ENCODE results near the gene GADD45G.

Gene GADD45G

GRCh38 chr9:89640801-89641200, 36.0 kb downstream of the GADD45G start:
- H3K4me1 ChIP-seq (ENCODE audit: control insufficient read depth, insufficient read depth, low read length) = peaks cover 33% of the 10 kb centered on the region
- no peak overlapping the region for H3K27ac ChIP-seq (ENCODE audit: low read length)
- no peaks in the 10 kb centered on the region for H3K36me3 ChIP-seq (ENCODE audit: control insufficient read depth in 2 of 2, insufficient read depth in 2 of 2, low read length in 2 of 2)
- H3K27me3 ChIP-seq (ENCODE audit: control insufficient read depth in 1 of 2, insufficient read depth in 2 of 2, low read length in 2 of 2) = no peaks in the 10 kb centered on the region
- no peak overlapping the region for H3K9ac ChIP-seq (ENCODE audit: low read length in 2 of 2)
- H3K4me3 ChIP-seq (ENCODE audit: low read length in 2 of 2) = no peak overlapping the region
- no peaks in the 10 kb centered on the region for H3K9me3 ChIP-seq (ENCODE audit: control insufficient read depth in 2 of 2, low read length in 2 of 2)

GRCh38 chr9:89641980-89642379, 37.2 kb downstream of the GADD45G start:
- no peaks in the 10 kb centered on the region for H3K27me3 ChIP-seq (ENCODE audit: control insufficient read depth in 1 of 2, insufficient read depth in 2 of 2, low read length in 2 of 2)
- no peak overlapping the region for H3K4me3 ChIP-seq (ENCODE audit: low read length in 2 of 2)
- H3K9ac ChIP-seq (ENCODE audit: low read length in 2 of 2) = no peak overlapping the region

GRCh38 chr9:89642789-89643188, 38.0 kb downstream of the GADD45G start:
- no peaks in the 10 kb centered on the region for H3K27me3 ChIP-seq (ENCODE audit: control insufficient read depth in 1 of 2, insufficient read depth in 2 of 2, low read length in 2 of 2)
- no peaks in the 10 kb centered on the region for H3K36me3 ChIP-seq (ENCODE audit: control insufficient read depth in 2 of 2, insufficient read depth in 2 of 2, low read length in 2 of 2)
- H3K27ac ChIP-seq (ENCODE audit: low read length) = no peak overlapping the region
- no peak overlapping the region for H3K4me3 ChIP-seq (ENCODE audit: low read length in 2 of 2)
- no peak overlapping the region for H3K9ac ChIP-seq (ENCODE audit: low read length in 2 of 2)
- H3K4me1 ChIP-seq (ENCODE audit: control insufficient read depth, insufficient read depth, low read length) = peaks cover 32% of the 10 kb centered on the region
- H3K9me3 ChIP-seq (ENCODE audit: control insufficient read depth in 2 of 2, low read length in 2 of 2) = no peaks in the 10 kb centered on the region

More at GRCh38 chr9:89641980-89642379, 37.2 kb downstream of the GADD45G start:
- Histone ChIP-seq H3K27ac (ENCODE audit: low read length) (no peak overlapping the region), H3K36me3 (ENCODE audit: control insufficient read depth in 2 of 2, insufficient read depth in 2 of 2, low read length in 2 of 2) (no peaks in the 10 kb centered on the region), H3K4me1 (ENCODE audit: control insufficient read depth, insufficient read depth, low read length) (peaks cover 32% of the 10 kb centered on the region), H3K9me3 (ENCODE audit: control insufficient read depth in 2 of 2, low read length in 2 of 2) (no peaks in the 10 kb centered on the region)

GRCh38 chr9:89646189-89646939, 41.6 kb downstream of the GADD45G start:
- no peak overlapping the region for H3K9ac ChIP-seq (ENCODE audit: low read length in 2 of 2)
- no peaks in the 10 kb centered on the region for H3K4me1 ChIP-seq (ENCODE audit: control insufficient read depth, insufficient read depth, low read length)
- H3K36me3 ChIP-seq (ENCODE audit: control insufficient read depth in 2 of 2, insufficient read depth in 2 of 2, low read length in 2 of 2) = no peaks in the 10 kb centered on the region
- H3K27me3 ChIP-seq (ENCODE audit: control insufficient read depth in 1 of 2, insufficient read depth in 2 of 2, low read length in 2 of 2) = no peaks in the 10 kb centered on the region
- no peak overlapping the region for H3K27ac ChIP-seq (ENCODE audit: low read length)
- H3K4me3 ChIP-seq (ENCODE audit: low read length in 2 of 2) = no peak overlapping the region
- H3K9me3 ChIP-seq (ENCODE audit: control insufficient read depth in 2 of 2, low read length in 2 of 2) = no peaks in the 10 kb centered on the region

- no peaks in the 10 kb centered on the region for H3K36me3 ChIP-seq (ENCODE audit: control insufficient read depth in 2 of 2, insufficient read depth in 2 of 2, low read length in 2 of 2)
- H3K4me3 ChIP-seq (ENCODE audit: low read length in 2 of 2) = no peak overlapping the region
- no peak overlapping the region for H3K9ac ChIP-seq (ENCODE audit: low read length in 2 of 2)
- no peaks in the 10 kb centered on the region for H3K4me1 ChIP-seq (ENCODE audit: control insufficient read depth, insufficient read depth, low read length)
- no peak overlapping the region for H3K27ac ChIP-seq (ENCODE audit: low read length)
- no peaks in the 10 kb centered on the region for H3K9me3 ChIP-seq (ENCODE audit: control insufficient read depth in 2 of 2, low read length in 2 of 2)
- H3K27me3 ChIP-seq (ENCODE audit: control insufficient read depth in 1 of 2, insufficient read depth in 2 of 2, low read length in 2 of 2) = no peaks in the 10 kb centered on the region
Measured at GRCh38 chr9:89647366-89648128, 42.7 kb downstream of the GADD45G start.

- no peaks in the 10 kb centered on the region for H3K9me3 ChIP-seq (ENCODE audit: control insufficient read depth in 2 of 2, low read length in 2 of 2)
- no peak overlapping the region for H3K4me3 ChIP-seq (ENCODE audit: low read length in 2 of 2)
- H3K36me3 ChIP-seq (ENCODE audit: control insufficient read depth in 2 of 2, insufficient read depth in 2 of 2, low read length in 2 of 2) = no peaks in the 10 kb centered on the region
- H3K27me3 ChIP-seq (ENCODE audit: control insufficient read depth in 1 of 2, insufficient read depth in 2 of 2, low read length in 2 of 2) = no peaks in the 10 kb centered on the region
- no peak overlapping the region for H3K27ac ChIP-seq (ENCODE audit: low read length)
- H3K9ac ChIP-seq (ENCODE audit: low read length in 2 of 2) = no peak overlapping the region
- no peaks in the 10 kb centered on the region for H3K4me1 ChIP-seq (ENCODE audit: control insufficient read depth, insufficient read depth, low read length)
Measured at GRCh38 chr9:89648247-89649000, 43.6 kb downstream of the GADD45G start.

- no peaks in the 10 kb centered on the region for H3K27me3 ChIP-seq (ENCODE audit: control insufficient read depth in 1 of 2, insufficient read depth in 2 of 2, low read length in 2 of 2)
- H3K4me3 ChIP-seq (ENCODE audit: low read length in 2 of 2) = no peak overlapping the region
- no peaks in the 10 kb centered on the region for H3K9me3 ChIP-seq (ENCODE audit: control insufficient read depth in 2 of 2, low read length in 2 of 2)
- H3K27ac ChIP-seq (ENCODE audit: low read length) = no peak overlapping the region
- H3K4me1 ChIP-seq (ENCODE audit: control insufficient read depth, insufficient read depth, low read length) = no peaks in the 10 kb centered on the region
- no peaks in the 10 kb centered on the region for H3K36me3 ChIP-seq (ENCODE audit: control insufficient read depth in 2 of 2, insufficient read depth in 2 of 2, low read length in 2 of 2)
- H3K9ac ChIP-seq (ENCODE audit: low read length in 2 of 2) = no peak overlapping the region
Measured at GRCh38 chr9:89649039-89649691, 44.4 kb downstream of the GADD45G start.

GRCh38 chr9:89654025-89654662, 49.3 kb downstream of the GADD45G start:
- no peaks in the 10 kb centered on the region for H3K36me3 ChIP-seq (ENCODE audit: control insufficient read depth in 2 of 2, insufficient read depth in 2 of 2, low read length in 2 of 2)
- H3K9ac ChIP-seq (ENCODE audit: low read length in 2 of 2) = no peak overlapping the region
- no peak overlapping the region for H3K27ac ChIP-seq (ENCODE audit: low read length)
- no peak overlapping the region for H3K4me3 ChIP-seq (ENCODE audit: low read length in 2 of 2)
- H3K4me1 ChIP-seq (ENCODE audit: control insufficient read depth, insufficient read depth, low read length) = peaks cover 12% of the 10 kb centered on the region
- H3K27me3 ChIP-seq (ENCODE audit: control insufficient read depth in 1 of 2, insufficient read depth in 2 of 2, low read length in 2 of 2) = no peaks in the 10 kb centered on the region
- no peaks in the 10 kb centered on the region for H3K9me3 ChIP-seq (ENCODE audit: control insufficient read depth in 2 of 2, low read length in 2 of 2)

GRCh38 chr9:89655056-89655989, 50.5 kb downstream of the GADD45G start:
- Histone ChIP-seq H3K27me3 (ENCODE audit: control insufficient read depth in 1 of 2, insufficient read depth in 2 of 2, low read length in 2 of 2) (no peaks in the 10 kb centered on the region), H3K4me3 (ENCODE audit: low read length in 2 of 2) (no peak overlapping the region), H3K27ac (ENCODE audit: low read length) (no peak overlapping the region), H3K36me3 (ENCODE audit: control insufficient read depth in 2 of 2, insufficient read depth in 2 of 2, low read length in 2 of 2) (no peaks in the 10 kb centered on the region), H3K9me3 (ENCODE audit: control insufficient read depth in 2 of 2, low read length in 2 of 2) (no peaks in the 10 kb centered on the region), H3K9ac (ENCODE audit: low read length in 2 of 2) (no peak overlapping the region), H3K4me1 (ENCODE audit: control insufficient read depth, insufficient read depth, low read length) (peaks cover 12% of the 10 kb centered on the region)

Measured in stomach smooth muscle (tissue), 2 donors.